Activated CD4-positive, CD25-positive, alpha-beta regulatory T cell treated with anti-CD3 and anti-CD28 coated beads, Interleukin-2, amount 50 U/mL, for 72 hours (primary cell): Measurements from ENCODE around the gene PLEKHH3.

Experiments used
- DNase-seq: peaks from one replicate; pipeline ENCODE4 v3.0.0; 2021

Gene PLEKHH3

DNA sequence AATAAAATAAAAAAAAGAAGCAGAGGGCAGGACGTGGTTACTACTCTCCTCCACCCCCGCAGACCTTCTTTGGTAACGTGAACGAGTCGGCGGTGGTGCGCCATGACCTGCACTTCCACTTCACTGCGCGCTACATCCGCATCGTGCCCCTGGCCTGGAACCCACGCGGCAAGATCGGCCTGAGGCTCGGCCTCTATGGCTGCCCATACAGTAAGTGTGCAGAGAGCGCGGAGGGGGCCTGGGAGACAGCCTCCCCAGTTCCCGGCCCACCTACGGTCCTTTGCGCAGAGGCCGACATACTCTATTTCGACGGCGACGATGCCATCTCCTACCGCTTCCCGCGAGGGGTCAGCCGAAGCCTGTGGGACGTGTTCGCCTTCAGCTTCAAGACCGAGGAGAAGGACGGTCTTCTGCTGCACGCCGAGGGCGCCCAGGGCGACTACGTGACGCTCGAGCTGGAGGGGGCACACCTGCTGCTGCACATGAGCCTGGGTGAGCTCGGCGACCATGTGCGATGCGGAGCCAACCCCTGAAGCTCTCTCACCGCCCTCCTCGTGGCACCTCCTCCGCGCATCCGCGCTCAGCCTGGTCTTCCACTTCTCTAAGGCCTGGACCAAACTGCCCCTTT lies 8.2 kb upstream of the PLEKHH3 start:
- no peak for DNase-seq

DNA sequence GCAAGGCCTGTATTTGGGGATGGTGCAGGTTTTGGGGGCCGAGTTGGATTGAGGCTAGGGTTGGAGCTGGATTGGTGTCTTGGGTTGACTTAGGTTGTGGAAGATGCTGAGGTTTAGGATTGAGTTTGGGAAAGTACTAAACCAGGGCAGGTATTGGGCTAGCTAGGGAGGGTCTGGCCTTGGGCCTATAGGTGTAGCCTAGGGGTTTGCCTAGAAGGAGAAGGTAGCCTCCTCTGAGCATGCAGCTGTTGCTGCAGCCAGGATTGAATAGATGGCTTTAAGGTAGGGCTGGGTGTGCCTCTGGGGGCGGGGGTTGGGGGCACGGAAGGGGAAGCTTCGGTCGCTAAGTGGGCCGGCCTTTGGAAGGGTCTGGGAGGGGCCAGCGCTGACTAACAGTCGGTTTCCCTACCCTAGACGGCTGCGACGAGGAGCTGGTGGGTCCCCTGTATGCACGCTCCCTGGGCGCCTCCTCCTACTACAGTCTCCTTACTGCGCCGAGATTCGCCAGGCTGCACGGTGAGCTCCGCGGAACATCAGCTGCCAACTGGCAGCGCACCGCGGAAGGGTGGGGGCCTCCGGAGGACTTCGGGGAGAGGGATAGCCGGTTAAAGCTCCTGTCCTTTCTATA lies 6.7 kb upstream of the PLEKHH3 start:
- no peak for DNase-seq

DNA sequence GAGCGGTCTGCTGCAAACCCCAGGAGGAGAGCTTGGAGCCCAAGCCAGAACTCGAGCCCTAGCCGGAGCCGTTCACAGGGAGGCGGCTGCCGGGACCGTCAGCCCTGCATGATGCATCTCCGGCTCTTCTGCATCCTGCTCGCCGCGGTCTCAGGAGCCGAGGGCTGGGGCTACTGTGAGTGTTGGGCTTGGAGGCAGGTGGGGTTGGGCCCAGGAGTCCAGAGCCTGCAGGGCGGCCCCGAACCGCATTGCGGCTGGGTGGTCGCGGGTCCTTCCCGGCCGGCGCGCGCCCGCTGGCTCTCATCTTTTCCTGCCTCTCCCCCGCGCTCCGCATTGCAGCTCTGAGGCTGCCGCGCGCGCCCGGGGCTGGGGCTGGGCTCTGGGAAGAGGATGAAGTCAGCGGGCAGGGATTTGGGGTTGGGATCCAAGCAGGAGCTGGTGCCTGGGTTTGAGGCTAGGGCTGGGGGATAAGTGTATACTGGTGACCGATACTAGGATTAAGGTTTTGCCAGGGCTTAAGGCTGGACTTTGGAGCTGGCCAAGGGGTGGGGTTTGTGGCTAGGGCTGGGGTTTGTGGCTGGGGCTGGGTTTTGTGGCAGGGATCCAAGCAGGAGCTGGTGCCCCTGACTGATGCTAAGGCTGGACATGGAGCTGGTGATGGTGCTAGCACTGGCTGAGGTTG lies 6.1 kb upstream of the PLEKHH3 start:
- DNase-seq = no peak

DNA sequence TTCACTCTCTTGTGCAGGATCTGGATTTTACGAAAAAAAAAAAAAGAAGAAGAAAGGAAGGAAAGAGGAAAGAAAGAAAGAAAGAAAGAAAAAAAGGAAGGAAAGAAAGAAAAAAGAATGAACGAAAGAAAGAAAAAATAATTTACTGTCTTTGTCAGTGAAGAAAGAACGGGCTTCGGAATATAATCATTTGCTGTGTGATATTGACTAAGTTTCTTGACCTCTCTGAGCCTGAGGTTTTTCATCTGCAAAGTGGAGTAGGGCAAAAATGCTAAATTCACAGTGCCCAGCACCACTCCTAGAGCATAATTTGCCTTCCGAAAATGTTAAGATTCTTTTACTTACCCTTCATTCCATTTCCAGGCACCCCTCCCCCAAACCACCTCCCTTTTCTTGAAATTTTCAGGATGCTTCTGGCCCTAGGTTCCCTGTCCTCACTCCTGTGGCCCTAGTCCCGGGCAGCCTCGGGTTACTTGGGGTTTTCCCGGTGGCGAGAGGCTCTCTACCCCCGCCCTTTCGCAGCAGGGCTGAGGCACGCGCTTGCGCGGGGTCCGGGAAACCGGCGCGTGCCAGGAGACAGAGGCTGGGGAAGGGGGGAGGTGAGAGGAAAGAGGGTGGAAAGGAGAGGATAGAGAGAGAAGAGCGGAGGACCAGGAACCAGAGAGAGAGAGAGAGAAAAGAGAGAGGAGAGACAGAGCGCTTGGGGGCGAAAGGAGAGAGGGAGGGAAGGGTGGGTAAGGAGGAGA lies 5.4 kb upstream of the PLEKHH3 start, which contains the start of gene CNTNAP1:
CNTNAP1 (plus strand) TSS at position 556 of the 746 bp plus-strand sequence. CDS start 299 bp downstream, outside the sequence.
- no peak for DNase-seq

DNA sequence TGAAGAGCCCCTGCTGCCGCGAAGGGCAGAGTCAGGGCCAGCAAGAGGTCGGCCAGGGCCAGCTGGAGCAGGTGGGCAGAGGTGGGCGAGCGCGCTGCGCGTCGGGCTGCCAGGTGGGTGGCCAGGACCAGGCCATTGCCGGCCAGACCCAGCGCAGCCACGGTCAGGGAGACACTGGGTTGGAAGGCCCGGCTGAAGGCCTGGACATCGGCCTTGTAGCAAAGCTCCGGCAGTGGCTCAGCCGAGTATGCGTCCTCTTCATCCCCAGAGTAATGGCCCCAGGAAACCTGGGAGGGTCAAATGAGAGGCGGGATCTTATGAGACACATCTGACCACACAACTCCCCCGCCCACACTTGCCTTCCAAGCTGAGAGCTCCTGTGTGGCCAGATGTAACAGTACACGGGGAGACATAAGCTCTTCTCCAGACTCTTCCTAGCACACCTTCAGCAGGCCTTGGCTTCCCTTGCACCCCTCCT lies 3.6 kb upstream of the PLEKHH3 start:
- DNase-seq = no peak

DNA sequence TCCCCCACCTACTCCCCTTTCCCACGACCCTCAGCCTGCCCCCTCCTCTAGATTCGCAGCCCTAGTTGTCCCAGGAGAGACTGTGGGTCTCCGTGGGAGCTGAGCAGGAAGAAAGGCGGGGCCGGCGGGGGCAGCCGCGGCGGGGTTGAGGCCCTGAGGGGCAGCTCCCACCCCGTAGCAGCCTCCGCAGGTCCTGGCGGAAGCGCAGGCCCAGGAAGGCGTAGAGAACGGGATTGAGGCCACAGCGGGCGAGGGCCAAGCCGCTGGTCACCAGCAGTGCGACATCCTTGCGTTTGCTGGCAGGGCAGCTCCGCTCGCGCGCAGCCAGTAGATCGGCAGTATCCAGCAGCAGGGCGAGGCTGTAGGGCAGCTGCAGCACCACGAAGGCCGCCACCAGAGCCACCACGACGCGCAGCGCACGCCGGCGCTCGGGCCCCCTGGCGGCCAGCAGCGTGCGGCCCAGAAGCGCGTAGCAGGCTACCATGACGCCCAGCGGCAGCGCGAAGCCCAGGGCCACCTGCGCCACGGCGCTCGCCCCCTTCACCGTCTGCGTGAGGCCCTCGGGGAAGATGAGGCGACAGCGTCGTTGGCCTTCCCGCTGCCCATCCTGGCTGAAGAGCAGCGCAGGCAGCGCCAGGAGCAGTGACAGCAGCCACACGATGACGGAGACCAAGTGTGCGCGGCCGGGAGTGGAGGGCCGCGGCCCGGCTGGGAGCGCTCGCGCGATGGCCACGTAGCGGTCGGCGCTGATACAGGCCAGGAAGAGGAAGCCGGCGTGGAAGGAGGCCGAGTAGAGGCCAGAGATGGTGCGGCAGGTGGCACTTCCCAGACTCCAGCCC lies 2.9 kb upstream of the PLEKHH3 start:
- peak; percentile 78 for DNase-seq

DNA sequence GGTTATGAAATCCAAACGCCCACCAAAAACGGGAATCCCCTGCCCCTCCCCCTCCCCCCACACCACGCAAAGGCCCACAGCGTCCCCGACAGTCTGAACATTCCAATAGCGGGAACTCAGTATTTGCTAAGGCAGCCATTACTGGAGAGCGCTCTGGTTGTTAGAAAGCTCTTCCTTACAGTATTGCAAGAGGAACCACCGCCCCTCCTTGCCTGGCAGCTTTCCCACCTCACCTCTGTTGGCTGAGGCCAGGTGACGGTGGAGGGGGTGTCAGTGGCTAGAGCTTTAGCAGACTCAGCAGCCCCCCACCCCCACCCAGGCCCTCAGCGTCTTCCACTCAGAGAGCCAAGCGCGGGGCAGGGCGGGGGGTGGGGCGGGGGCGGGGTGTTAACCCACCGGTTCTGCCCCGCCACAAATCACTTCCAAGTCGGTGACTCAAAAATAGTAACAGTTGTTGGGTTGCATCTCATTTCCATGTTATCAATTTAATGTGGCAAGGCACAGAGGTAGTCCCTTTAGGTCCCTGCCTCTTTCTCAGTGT lies 2.2 kb upstream of the PLEKHH3 start:
- no peak for DNase-seq

DNA sequence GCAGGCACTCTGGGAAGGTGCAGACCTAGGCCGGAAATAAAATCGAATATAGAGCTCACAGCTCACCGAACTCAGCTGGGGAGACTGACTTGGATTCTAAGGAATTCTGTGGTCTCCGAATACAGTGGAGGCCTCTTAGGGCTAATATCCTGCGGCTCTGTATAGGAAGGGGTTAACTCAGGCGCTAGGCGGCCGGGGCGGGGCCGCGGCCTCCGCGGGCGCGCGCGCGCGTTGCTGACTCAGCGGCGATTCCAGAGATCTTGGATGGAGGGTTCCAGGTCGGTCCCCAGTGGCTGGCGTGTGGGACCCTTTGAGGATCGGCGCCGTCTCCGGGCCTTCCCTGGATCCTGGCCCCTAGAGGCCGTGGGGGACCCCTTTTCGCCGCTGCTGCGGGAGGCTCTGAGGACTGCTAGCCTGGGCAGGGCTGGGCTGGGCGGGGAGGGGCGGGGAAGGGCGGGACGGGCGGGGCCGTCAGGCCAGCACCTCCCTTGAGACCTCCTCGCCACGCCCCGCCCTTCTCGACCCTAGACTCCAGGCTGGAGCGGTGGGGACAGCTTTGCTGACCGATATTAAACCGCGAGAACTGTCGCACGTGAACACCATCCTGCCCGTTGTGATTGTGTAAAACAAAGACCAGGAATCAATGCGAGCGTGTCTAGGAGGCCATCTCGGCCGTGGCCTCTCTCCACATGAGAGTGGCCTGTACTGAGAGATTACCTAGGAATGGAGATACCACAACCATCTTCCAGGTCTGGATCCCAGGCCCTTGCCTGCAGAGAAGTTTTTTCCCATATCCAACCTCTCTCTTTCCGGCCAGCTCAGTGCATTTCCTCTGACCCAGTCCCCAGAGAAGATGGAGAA lies 1.4 kb upstream of the PLEKHH3 start:
- peak; percentile 85 for DNase-seq

DNA sequence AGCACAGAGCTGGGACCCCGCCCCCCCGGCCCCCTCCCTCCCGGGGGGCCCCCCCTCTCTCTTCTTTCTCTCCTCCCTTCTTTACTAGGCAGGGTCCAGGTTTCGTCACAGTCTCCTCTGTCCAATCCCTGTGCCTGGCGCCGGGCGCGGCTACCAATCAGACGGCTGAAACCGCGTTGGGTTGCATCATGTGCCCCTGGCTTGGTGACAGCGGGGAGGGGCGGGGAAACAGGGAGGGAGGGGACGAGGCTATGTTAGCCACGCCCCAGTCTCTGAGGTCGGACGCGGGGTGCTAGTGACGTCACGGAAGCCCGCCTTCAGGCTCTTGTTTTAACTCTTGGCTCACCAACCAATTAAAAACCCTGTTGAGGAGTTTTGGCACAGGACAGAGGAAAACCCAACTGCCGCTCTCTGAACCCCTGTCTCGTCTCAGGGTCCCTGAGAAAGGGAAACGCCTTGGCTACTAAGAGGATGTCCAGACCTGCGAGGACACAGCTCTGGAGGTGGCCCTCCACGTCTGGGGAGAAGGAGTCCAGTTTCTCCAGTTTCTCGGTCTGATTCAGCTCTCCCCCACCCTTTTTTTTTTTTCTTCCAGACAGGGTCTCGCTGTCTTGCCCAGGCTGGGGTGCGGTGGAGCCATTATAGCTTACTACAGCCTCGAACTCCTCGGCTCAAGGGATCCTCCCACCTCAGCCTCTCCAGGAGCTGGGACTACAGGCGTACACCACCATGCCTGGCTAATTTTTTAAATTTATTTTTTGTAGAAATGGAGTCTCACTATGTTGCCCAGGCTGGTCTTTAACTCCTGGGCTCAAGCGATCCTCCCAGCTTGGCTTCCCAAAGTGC lies 441 bp upstream of the PLEKHH3 start:
- DNase-seq = peak; percentile 92

DNA sequence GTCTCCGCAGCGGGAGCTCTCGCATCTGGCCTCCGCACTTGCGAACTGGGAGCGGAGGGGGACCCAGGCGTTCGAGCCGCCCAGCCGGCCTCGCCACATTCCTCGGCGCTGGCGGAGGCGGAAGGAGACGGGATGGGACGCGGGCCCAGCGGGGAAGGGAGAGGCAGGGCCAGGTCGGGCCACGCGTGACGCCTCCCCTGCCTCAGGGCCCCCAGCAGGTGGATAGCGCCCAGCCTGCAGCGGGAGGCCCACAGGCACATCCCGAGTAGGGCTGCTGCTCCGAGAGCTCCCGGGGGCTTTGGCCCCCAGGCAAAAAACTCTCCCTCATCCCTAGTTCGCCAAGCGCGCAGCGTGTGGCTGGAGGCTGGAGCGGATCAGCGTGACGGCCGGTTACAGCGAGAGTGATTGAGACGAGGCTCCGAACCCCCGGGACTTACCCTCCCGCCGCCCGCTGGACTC lies 800 bp downstream of the PLEKHH3 start:
- DNase-seq = no peak

DNA sequence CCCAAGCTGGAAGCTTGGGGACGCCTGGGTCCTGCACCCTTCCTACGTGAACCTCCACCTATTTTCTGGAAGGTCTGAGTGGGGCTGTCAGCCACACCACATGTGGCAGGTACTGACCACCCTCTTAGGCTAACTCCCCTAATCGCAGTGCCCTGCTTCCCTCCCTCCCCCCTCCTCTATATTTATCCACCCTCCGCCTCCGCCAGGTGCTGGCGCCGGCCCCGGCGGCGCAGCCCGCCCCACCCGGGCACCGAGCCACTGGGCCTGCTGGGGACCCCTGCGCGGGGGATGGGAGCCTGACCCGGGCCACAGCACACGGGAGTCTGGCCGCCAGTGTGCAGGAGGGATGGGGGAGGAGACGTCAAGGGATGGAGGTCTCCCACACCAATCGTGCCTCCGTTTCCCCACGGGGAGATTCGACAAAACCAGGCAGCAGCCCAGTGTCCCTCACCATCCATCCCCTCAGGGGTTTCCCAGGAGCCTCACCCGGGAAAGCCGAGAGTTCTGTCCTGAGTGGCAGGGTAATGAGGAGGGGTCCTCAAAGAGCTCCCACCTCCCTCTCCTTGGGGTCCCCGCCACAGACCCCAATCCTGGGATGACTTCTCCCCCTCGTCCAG lies 1.3 kb downstream of the PLEKHH3 start:
- DNase-seq = no peak

DNA sequence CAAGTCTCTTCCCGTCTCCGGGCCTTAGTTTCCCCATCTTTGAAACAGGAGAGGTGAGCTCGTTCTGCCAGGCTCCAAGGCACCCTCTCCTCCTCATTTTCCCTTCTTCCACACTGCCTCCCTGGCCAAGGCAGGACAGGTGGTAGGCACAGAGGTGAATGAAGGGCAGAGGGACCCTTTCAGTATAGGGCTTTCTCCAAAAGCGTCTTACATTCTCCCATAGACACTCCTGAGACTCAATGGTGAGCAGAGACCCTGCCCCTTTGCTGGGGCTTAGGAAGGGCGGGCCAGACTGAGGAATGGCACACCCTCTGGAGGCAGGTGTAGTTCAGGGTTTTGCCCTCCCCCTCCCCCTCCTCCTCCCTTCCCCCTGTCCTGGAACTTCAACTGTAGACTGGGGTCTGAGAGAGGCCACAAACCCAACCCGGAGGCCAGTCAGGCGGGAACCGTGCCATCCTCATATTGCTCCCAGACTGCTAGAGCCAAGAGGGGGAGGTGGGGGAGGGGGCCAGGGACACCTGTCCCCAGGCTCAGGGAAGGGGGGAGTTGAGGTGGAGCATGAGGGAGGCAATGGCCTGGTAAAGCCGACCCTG lies 1.9 kb downstream of the PLEKHH3 start:
- DNase-seq = no peak

DNA sequence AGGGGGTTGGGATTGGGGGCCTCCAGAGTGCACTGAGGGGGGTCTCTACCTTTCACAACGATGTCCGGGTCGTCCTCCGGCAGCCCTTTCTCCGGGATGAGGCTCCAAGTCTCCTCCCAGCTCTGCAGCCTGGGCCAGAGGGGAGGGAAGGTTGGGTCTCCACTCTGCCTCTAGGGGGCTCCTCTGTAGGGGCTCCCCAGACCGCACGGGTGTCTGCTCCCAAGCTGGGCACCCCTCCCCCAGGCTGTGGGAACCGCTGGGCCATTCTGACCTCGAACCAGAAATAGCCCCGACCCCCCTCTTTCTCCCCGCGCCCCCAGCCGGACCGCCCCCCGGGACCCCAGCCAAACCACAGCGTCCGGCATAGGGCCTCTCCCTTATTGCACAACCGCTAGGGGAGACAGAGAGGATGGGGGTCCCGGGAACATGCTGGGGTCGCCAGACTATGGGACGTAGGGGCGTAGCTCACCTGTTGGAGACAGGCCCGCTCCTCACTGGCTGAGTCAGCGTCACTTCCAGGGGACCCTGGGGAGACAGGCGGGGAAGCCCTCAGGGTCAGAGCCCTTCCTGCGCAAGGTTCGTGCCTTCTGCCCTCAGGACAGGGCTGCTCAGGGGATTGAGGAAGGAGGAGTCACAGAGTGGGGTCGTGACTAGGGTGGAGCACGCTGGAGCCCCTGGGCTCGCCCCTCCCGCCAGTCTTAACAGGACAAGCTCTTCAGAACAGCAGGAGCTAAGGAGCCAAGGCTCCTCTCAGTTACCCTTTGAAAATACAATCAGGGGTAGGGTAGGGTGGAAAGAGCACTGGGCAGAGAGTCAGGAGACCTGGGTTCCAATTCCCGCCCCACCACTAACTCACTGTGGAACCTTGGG lies 2.7 kb downstream of the PLEKHH3 start:
- no peak for DNase-seq

DNA sequence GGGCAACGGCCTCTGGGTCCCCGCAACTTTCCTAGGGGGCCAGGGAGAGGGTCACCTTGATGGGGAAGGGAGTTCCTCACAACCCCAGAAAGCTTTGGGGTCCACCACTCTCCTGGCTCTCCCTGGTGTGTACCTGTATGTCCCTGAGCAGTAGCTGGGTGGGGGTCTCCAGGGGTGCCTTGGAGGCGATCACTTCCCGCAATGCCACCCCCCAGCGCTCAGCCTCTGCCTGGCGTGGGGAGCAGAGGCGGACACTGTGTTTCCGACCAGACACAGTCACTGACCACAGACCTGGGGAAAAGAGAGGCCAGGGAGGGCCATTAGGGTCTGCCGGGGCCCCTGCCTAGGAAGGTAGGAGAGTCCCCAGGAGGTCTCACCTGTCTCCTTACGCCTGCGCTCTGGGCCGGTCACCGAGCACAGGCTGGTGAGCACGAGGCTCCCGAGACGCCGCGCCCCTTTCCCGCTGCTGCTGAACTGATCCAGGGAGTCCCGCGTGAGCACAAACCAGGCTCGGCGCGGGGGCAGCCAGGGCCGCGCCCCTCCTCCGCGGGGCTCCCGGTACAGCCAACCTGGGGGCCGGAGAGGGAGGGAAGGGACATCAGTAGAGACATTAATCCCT lies 3.4 kb downstream of the PLEKHH3 start:
- DNase-seq = no peak

DNA sequence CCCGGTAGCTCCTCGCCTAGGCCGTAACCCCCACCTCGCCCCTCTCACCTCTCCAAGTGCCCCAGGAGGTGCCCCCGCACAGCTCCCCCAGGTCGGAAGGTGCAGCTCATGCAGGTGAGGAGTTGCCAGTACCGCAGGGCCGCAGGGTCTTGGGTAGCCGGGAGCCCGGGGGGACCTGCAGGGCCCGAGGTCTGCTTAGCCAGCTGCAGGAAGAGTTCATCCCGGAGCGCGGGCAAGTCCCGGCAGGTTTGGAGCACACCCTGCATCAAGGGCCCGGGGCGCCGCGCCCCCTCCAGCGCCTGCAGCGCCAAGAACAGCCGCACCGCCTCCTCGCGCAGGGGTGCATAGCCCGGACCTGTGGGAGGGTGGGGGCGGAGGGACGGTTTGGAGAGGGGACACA lies 4.8 kb downstream of the PLEKHH3 start:
- DNase-seq = no peak

DNA sequence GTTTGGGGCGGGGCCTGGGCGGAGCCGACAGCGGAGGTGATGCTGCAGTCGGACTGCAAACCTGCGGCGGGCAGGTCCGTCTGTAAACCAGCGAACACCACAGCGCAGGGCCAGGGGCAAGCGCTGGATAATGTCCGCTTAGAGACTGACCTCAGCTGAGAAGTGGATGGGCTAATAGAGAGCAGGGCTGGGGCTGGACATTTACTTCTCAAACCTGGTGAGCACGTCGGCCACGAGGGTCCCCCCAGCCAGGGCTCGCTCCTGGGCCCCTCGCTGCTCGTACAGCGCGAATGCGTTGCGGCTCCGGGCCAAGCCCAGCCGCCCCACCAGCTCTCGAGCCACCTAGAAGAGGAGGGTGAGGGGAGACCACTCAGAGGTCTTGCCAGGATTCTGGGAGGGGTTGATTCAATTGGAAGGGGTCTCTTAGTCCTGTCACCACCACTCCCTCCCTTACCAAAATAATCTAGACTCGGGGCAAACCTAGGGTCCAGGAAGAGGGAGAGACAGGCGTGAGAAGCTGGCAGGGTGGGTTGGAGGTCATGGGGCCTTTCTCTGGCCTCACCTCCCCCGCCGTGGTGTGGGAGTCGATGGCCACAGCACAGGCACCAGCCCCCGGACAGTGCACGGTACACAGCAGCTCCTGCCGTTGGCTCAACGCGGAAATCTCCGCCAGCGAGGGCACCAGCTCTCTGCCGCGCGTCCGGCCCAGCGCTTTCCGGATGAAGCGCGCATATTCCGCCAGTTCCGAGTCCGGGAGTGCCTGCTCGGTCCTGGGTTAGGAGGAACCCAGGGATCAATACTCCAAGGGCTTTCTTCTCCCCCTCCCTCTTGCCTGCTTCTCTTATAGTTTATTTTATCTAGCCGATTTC lies 5.8 kb downstream of the PLEKHH3 start:
- DNase-seq = no peak
